ENCODE measurements around the gene CCL1.

DNA sequence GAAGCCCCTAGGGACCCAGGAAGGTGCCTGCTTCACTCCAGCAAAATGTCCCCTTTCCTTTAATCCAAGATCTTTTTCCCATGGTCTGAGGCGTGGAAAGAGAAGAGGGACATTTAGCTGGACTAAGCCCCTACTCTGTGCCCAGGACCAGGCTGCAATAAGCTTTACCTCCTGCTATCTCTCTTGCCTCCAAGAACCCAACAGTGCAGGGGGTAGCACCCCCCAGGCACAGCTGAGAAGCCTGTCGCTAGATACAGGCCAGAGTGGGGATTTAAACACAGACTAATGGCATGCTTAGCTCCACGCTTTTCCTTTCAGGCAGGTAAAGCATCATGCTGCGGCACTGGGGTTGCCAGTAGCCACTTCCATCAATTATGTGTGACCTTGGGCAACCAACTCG lies 24.5 kb upstream of the CCL1 start:
- TF ChIP-seq CTCF (IDR thresholded peaks at IDR 0.05): no peak
- TF ChIP-seq POLR2A (IDR thresholded peaks at IDR 0.05): no peak

Data from Peyer's patch (tissue), 4 donors.